WI38 (cell line): ENCODE data around the gene RNF220.

Source experiments
- H3K4me3 ChIP-seq: 2 replicates; pipeline ENCODE4 v1.5.1; 2011; ENCODE audit warnings: low read depth, mild to moderate bottlenecking, control low read depth, low read length
- TF ChIP-seq, protein P1 (sequence below): IDR thresholded peaks from 2 replicates; pipeline ENCODE4 v1.5.1; 2012; ENCODE audit warnings: low read depth, mild to moderate bottlenecking, control low read depth, low read length

RNF220 gene

GRCh38 chr1:44608141-44608540 is 203.1 kb downstream of the RNF220 start:
- H3K4me3 ChIP-seq = no peak overlapping the region
- TF ChIP-seq, protein P1, sequence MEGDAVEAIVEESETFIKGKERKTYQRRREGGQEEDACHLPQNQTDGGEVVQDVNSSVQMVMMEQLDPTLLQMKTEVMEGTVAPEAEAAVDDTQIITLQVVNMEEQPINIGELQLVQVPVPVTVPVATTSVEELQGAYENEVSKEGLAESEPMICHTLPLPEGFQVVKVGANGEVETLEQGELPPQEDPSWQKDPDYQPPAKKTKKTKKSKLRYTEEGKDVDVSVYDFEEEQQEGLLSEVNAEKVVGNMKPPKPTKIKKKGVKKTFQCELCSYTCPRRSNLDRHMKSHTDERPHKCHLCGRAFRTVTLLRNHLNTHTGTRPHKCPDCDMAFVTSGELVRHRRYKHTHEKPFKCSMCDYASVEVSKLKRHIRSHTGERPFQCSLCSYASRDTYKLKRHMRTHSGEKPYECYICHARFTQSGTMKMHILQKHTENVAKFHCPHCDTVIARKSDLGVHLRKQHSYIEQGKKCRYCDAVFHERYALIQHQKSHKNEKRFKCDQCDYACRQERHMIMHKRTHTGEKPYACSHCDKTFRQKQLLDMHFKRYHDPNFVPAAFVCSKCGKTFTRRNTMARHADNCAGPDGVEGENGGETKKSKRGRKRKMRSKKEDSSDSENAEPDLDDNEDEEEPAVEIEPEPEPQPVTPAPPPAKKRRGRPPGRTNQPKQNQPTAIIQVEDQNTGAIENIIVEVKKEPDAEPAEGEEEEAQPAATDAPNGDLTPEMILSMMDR = no peak

DNA sequence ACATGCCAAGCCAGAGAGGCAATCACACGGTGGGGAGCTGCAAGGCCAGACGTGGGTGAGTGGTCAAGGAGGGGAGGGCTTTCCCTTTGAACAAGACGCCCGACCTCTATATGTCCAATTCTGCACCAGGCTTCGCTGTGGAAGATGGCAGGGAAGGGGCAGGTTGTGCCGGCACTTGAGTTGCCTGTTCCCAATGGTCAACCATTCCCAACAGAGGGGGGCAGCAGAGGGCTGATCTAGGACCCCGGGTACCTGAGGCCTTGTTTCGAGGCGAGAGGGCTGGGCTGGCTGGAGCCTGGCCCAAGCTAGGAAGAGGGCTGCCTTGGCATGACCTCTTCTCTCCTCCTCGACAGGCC is 204.3 kb downstream of the RNF220 start:
- TF ChIP-seq, protein P1 = peak; percentile 67
- no peak overlapping the region for H3K4me3 ChIP-seq

DNA sequence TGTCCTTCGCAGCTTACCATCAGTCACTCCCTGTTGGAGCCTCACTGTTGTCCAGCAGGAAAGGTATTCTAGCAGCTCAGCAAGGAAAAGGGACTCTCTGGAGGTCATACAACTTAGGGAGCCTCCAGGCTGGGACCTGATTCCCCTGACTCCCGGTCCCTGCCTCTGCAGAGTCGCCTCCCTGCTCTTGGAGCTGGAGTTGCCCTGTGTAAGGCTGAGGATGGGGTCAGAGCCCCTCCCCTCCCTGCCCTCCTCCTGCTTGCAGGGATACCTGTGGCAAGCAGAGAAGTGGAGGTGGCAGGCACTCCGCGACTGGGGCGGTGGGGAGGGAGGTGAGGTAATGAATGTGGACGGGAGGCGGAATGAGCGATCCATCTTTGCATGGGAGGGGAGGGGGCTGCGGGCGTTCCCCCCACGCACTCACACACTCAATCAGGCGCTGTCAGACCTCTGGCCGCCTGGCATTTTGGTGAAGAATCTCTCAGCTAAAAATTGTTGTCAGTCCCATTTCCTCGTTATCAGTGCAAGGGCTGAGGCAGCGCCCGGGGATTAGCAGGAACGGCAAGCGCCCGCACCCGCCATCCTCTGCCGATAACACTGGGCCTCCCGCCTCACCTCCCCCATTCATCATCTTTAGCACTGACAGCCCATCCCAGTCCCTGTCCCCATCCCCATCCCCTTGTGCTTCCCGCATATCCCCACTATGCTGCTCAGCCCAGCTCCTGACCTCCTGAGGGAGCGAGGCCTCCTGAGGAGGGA is 204.9 kb downstream of the RNF220 start:
- TF ChIP-seq, protein P1 = no peak
- no peak overlapping the region for H3K4me3 ChIP-seq

DNA sequence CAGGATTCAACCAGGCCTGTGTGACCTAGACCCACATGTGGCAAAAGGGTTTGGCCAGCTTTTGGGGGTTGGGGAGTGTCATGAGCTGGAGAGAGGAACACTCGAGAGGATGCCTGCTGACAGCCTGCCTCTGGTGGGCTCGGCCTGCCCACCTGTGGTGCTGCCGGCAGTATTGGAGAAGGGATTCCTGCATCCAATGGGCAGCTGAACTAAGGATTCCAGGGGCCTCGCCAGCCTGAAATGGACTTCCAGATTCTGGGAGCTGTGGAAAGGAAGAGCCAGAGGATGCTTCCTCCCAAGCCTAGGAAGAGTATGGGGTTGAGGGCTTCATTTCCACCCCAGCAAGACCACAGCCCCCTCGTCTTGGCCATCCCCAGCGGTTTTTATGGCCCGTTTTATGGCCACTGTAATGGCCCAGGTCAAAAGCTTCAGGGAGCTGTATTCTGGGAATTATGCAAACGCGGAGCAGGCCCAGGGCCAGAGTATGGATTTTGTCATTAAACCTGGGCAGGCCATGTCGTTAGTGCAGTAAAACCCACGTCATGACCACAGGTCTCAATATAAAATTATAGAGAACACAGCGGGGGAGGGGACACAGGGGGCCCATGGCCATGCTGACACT is 205.6 kb downstream of the RNF220 start:
- TF ChIP-seq, protein P1 = no peak
- H3K4me3 ChIP-seq = no peak overlapping the region

DNA sequence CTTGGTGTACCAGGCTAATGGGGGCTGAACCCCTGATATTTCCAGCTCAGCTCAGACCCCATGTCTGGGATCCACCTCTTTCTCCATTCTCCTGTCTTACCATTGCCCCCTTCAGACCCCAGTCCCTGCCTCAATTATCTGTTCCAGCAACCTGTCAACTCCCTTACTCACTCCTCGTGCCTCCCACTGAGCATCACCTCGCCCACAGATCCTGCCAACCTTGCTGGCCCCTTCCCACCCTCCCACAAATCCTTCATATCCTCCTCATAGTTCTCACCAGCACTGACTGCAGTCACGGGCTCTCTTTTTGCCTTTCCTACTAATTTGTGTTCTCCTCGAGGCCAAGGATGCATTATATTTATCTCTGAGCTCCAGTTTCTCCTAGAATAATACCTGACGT is 206.4 kb downstream of the RNF220 start:
- H3K4me3 ChIP-seq = no peak overlapping the region
- TF ChIP-seq, protein P1 = no peak

DNA sequence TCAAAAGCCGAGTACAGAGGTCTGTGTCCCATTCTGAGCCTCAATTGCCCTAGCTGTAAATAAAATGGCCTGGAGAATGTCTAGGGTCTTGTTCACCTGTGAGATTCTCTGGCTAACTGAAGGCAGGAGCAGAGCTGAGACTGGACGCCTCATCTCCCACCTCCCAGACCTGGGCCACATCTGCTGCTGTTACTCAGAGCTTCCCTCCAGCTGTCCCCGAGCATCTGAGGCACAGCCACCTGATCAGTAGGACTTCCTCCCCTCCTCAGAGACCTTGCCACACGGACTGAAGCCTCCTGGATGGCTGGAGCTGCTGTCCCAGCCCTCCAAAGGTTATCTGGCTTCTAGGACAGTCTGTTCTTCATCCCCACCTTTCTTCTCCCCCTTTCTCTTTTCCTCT is 206.8 kb downstream of the RNF220 start:
- TF ChIP-seq, protein P1 = no peak
- no peak overlapping the region for H3K4me3 ChIP-seq

- no peak overlapping the region for H3K4me3 ChIP-seq
- TF ChIP-seq, protein P1 = no peak
Observed at GRCh38 chr1:44613941-44614340, 208.9 kb downstream of the RNF220 start.
